AG08396 (cell line): ENCODE results near the gene ACSF2.
A peak's percentile ranks its signal among the peaks of the same experiment; 100 is the strongest.
"Not testable (repeated sequence)": the region's sequence is repeated elsewhere in the genome, so short reads cannot be mapped to it uniquely, and the experiment has no call there.

Experiments used
- DNase-seq: peaks from one replicate; pipeline ENCODE4 v3.0.0; 2012; ENCODE audit warnings: low spot score, mixed read lengths

ACSF2 gene

GRCh38 chr17:50412188-50412732, 13.8 kb upstream of the ACSF2 start:
- no peak for DNase-seq

DNA sequence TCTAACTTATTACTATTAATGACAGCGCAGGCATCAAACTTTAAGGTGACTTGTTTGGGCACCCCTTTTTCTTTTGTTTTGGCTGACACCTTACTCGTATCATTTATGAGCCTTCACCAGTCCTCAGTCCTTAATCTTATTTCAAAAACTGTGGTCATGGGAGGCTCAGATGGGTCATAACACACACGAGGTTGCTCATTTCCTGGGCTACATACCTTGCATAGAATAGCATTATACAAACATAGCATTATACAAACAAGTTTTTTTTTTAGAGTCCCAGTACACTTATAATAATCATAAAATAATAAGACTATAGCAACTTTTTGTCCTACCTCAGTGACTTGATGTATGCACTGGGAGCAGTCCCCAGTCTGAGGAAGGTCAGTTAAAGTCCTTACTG, 11.2 kb upstream of the ACSF2 start:
- DNase-seq, result no peak

- DNase-seq, result not testable (repeated sequence)
Measured at GRCh38 chr17:50419577-50419976, 6.4 kb upstream of the ACSF2 start.

DNA sequence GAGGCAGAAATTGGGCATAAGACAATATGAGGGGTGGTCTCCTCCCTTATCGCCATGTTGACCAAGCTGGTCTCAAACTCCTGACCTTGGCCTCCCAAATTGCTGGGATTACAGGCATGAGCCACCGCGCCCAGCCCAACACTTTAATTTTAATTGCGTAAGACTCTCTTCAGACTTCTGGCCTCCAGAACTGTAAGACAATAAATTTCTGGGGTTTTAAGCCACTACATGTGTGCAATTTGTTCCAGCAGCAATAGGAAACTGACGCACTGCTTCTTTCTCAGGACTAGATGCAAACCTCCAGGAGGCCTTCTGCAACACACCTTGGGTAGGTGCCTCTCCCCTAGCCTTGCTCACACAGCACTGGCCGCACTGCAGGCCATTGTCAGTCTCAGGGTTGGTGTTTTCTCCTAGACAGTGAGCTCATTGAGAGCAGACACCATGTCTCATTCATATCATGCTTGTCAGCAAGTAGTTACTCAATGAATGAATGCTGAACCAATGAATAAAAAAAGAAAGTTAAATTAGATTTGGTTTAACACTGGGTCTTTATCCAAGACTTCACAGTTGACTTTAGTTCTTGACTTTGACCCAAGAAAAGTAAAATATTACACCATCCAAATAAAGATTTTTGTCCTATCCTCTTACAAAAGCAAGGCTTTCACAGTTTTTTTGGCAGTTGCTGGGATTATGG, 5.5 kb upstream of the ACSF2 start:
- no peak for DNase-seq

DNA sequence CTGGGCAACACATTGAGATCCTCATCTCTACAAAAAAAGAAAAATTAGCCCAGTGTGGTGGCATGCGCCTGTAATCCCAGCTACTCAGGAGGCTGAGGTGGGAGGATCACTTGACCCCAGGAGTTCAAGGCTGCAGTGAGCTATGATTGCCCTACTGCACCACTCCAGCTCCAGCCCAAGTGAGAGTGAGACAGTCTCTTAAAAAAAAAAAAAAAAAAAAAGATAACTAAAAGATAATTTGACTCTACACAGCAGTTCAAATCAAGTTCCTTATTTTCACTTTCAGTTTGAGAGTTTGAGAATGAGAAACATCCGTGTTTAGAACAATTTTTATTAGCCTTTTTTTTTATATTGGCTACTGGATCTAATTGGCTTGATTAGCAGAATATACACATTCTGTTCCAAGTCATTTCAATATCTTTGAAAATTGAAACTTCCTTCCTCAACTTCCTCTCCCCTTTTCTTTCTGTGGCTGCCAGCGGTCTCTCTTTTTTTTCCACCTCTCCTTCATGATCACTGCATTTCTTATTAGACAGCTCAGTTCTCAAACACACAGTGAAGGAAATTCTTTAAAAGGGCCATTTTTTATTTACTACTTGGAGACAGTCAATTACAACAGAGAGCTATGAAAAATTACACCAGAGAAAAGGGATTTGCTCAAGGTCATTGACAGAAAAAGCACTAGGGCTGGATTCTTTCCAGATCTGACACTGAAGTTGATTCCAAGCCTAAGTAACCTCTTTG, 4.5 kb upstream of the ACSF2 start:
- DNase-seq, result no peak

DNA sequence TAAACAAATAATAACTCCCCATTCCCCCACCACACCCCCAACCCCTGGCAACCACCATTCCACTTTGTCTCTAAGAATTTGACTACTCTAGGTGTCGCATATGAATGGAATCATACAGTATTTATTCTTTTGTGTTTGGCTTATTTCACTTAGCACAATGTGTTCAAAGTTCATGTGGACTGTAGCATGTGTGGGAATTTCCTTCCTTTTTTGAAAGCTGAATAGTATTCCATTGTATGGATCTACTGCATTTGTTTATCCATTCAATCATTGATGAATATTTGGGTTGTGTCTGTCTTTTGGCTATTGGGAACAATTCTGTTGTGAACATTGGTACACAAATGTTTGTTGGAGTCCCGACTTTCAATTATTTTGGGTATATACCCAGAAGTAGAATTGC, 3.3 kb upstream of the ACSF2 start:
- DNase-seq, result no peak

DNA sequence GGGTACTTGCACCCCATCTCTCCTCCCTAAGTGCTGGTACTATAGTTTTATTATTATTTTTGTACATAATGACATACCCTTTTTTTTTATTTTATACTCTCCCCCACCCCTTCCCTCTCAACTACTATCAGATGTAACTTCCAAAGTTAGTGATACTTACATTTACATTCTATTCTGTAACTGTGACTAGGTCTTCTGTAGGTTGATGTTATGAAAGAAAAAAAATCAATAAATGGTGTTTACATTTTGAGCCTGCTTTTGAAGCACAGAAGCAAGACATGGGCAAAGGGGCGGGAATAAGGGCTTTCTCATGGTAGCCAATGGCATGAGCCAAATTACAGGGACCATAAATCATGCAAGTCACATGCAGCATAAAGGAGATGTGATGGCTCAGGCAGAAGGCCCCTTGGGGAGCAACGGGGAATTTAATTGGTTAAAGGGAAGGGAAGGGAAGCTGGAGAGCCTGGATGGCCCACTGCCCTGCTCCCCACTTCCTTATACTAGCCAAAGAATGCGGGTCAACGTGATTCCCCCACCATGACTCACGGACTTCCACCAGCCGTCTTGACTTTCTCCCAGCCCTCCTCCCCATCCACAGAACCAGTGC, 2.4 kb upstream of the ACSF2 start:
- DNase-seq, result peak; percentile 73

DNA sequence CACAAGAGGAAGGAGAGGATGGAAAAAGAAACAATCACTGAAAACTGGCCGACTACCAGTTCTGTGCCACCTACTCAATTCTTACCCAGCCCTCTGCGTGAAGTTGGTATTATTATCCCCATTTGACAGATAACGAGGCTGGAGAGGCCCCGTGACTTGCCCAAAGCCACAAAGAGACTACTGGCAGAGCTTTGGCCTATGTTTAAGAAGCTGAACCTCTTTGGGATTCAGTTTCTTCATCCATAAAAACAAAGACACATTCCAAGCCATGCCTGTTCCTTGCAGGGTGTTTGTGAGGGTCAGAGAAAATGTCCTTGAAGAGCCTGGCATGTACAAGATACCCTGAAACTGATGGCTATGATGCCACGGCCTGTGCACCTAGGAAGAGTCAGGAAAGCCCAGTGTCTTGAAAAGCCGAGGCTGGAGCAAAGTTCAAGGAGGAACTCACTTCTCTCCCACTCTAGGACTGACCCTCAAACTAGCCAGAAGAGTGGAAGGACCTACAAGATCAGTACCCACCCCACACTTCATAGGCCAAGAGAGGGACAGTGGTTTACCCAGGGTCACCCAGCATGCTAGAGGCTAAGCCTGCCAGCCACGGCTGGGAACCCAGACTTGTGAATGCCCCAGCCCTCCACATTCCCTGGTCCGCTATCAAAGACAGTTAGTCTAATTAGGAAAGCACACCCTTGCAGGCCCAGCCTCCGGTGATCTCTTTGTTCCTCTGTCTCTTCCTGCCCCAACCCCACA, 1.6 kb upstream of the ACSF2 start:
- no peak for DNase-seq

GRCh38 chr17:50424996-50425681, 879 bp upstream of the ACSF2 start:
- DNase-seq, result no peak

GRCh38 chr17:50426472-50426782, 409 bp downstream of the ACSF2 start:
- no peak for DNase-seq

- DNase-seq, result peak; percentile 62
Measured at GRCh38 chr17:50426814-50427787, 1.1 kb downstream of the ACSF2 start.

GRCh38 chr17:50428126-50428525, 2.1 kb downstream of the ACSF2 start:
- DNase-seq, result not testable (repeated sequence)

- no peak for DNase-seq
Measured at GRCh38 chr17:50428831-50429424, 2.9 kb downstream of the ACSF2 start.

- DNase-seq, result no peak
Measured at GRCh38 chr17:50429793-50430192, 3.8 kb downstream of the ACSF2 start.

GRCh38 chr17:50430821-50431618, 5.0 kb downstream of the ACSF2 start:
- no peak for DNase-seq

GRCh38 chr17:50432125-50432762, 6.2 kb downstream of the ACSF2 start:
- no peak for DNase-seq

DNA sequence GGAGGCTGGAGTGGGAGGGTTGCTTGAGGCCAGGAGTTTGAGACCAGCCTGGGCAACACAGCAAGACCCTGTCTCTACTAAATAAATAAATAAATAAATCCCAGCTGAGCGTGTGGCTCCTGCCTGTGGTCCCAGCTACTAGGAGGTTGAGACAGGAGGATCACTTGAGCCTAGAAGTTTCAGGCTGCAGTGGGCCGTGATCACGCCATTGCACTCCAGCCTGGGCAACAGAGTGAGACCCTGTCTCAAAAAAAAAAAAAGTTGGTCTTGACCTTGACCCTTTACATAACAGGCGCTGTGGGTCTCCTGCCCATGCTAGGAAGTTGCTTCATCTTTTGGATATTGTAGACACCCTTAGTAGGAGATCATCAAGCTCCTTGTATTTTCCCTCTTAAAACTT, 11.4 kb downstream of the ACSF2 start:
- DNase-seq, result no peak

DNA sequence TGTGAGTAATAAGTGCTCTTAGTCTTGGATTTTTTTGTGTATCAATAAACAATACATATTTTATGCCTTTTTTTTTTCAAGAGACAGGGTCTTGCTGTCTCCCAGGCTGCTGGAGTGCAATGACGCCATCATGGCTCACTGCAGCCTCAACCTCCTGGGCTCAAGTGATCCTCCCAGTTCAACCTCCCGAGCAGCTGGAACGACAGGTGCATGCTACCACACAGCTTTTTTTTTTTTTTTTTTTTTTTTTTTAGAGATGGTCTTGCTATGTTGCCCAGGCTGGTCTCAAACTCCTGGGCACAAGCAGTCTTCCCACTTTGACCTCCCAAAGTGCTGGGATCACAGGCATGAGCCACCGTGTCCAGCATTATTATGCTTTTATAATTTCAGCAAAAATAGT, 13.0 kb downstream of the ACSF2 start:
- DNase-seq, result no peak
